H9 (cell line): ENCODE results near the gene STXBP6. TPM values are rescaled to one million over a fixed set of nuclear protein-coding genes. Genes with fewer than 3 reads are reported as not detected.

Source experiments
- DNase-seq: peaks from one replicate; pipeline ENCODE4 v3.0.0-alpha.2; 2017
- H2AFZ ChIP-seq: one replicate; pipeline ENCODE4 v1.6.1; 2013; ENCODE audit warnings: mild to moderate bottlenecking, low read length, control low read depth, moderate library complexity
- H2AK5ac ChIP-seq: 2 replicates; pipeline ENCODE4 v1.6.1; 2013; ENCODE audit warnings: low read length, control low read depth, mixed read lengths; ENCODE audit not compliant: insufficient read length
- H2BK120ac ChIP-seq: one replicate; pipeline ENCODE4 v1.6.1; 2013; ENCODE audit warnings: low read depth, mild to moderate bottlenecking, low read length, control low read depth, inconsistent platforms; ENCODE audit not compliant: poor library complexity, severe bottlenecking
- H2BK12ac ChIP-seq: 2 replicates; pipeline ENCODE4 v1.6.1; 2013; ENCODE audit warnings: low read length, control low read depth, mixed read lengths, low read depth; ENCODE audit not compliant: insufficient read length
- H2BK15ac ChIP-seq: 2 replicates; pipeline ENCODE4 v1.6.1; 2013; ENCODE audit warnings: low read depth, low read length, control low read depth
- H2BK20ac ChIP-seq: one replicate; pipeline ENCODE4 v1.6.1; 2013; ENCODE audit warnings: low read depth, mild to moderate bottlenecking, low read length, control low read depth, inconsistent platforms; ENCODE audit not compliant: poor library complexity, severe bottlenecking
- H2BK5ac ChIP-seq: 2 replicates; pipeline ENCODE4 v1.6.1; 2013; ENCODE audit warnings: low read length, control low read depth, mixed read lengths; ENCODE audit not compliant: insufficient read length
- H3K14ac ChIP-seq: 2 replicates; pipeline ENCODE4 v1.6.1; 2013; ENCODE audit warnings: low read length, control low read depth; ENCODE audit not compliant: insufficient read depth
- H3K18ac ChIP-seq: 2 replicates; pipeline ENCODE4 v1.6.1; 2013; ENCODE audit warnings: low read depth, mild to moderate bottlenecking, mixed read lengths, low read length, control low read depth; ENCODE audit not compliant: insufficient read length
- H3K23ac ChIP-seq: 2 replicates; pipeline ENCODE4 v1.6.1; 2013; ENCODE audit warnings: low read length, control low read depth, mixed read lengths, low read depth; ENCODE audit not compliant: insufficient read length
- H3K23me2 ChIP-seq: 2 replicates; pipeline ENCODE4 v1.6.1; 2013; ENCODE audit warnings: low read depth, mild to moderate bottlenecking, mixed read lengths, low read length, control low read depth; ENCODE audit not compliant: insufficient read length, poor library complexity, severe bottlenecking
- H3K27ac ChIP-seq: 2 replicates; pipeline ENCODE4 v1.5.1; 2013; ENCODE audit warnings: low read length, control low read depth, mixed read lengths, low read depth; ENCODE audit not compliant: insufficient read length
- H3K27me3 ChIP-seq: 2 replicates; pipeline ENCODE4 v1.6.1; 2013; ENCODE audit warnings: low read length, control low read depth, inconsistent platforms; ENCODE audit not compliant: insufficient read depth
- H3K4ac ChIP-seq: 2 replicates; pipeline ENCODE4 v1.6.1; 2013; ENCODE audit warnings: low read depth, mild to moderate bottlenecking, control low read depth, inconsistent platforms, low read length, moderate library complexity
- H3K4me1 ChIP-seq: 2 replicates; pipeline ENCODE4 v1.6.1; 2013; ENCODE audit warnings: low read length, control low read depth, inconsistent platforms; ENCODE audit not compliant: insufficient read depth
- H3K4me2 ChIP-seq: 2 replicates; pipeline ENCODE4 v1.6.1; 2013; ENCODE audit warnings: low read length, control low read depth, mixed read lengths; ENCODE audit not compliant: insufficient read length, insufficient read depth
- H3K56ac ChIP-seq: 2 replicates; pipeline ENCODE4 v1.6.1; 2013; ENCODE audit warnings: low read depth, mild to moderate bottlenecking, mixed read lengths, low read length, control low read depth; ENCODE audit not compliant: insufficient read length
- H3K79me1 ChIP-seq: 2 replicates; pipeline ENCODE4 v1.6.1; 2013; ENCODE audit warnings: low read depth, mild to moderate bottlenecking, moderate library complexity, low read length, control low read depth, inconsistent platforms; ENCODE audit not compliant: insufficient read depth, poor library complexity, severe bottlenecking
- H3K79me2 ChIP-seq: 2 replicates; pipeline ENCODE4 v1.6.1; 2013; ENCODE audit warnings: low read length, control low read depth, inconsistent platforms; ENCODE audit not compliant: insufficient read depth
- H3K9ac ChIP-seq: 2 replicates; pipeline ENCODE4 v1.6.1; 2013; ENCODE audit warnings: low read length, control low read depth, mixed read lengths; ENCODE audit not compliant: insufficient read length; ENCODE audit errors: extremely low read depth
- H3K9me3 ChIP-seq: one replicate; pipeline ENCODE4 v1.6.1; 2013; ENCODE audit warnings: low read depth, low read length, inconsistent platforms; ENCODE audit not compliant: control insufficient read depth
- H3T11ph ChIP-seq: one replicate; pipeline ENCODE4 v1.6.1; 2013; ENCODE audit warnings: mild to moderate bottlenecking, low read length, control low read depth, inconsistent platforms
- H4K20me1 ChIP-seq: one replicate; pipeline ENCODE4 v1.6.1; 2013; ENCODE audit not compliant: control insufficient read depth, insufficient read length, insufficient read depth
- H4K5ac ChIP-seq: 2 replicates; pipeline ENCODE4 v1.6.1; 2013; ENCODE audit warnings: low read depth, mild to moderate bottlenecking, mixed read lengths, low read length, control low read depth; ENCODE audit not compliant: insufficient read length
- H4K8ac ChIP-seq: replicated peaks from 2 replicates; pipeline ENCODE4 v1.6.1; 2013; ENCODE audit warnings: low read length, control low read depth, mixed read lengths, low read depth; ENCODE audit not compliant: insufficient read length
- H4K91ac ChIP-seq: 2 replicates; pipeline ENCODE4 v1.6.1; 2013; ENCODE audit warnings: low read depth, mild to moderate bottlenecking, moderate library complexity, mixed read lengths, low read length, control low read depth; ENCODE audit not compliant: insufficient read length
- H3K27ac Mint-ChIP-seq, 3 experiments: 2 replicates in 2 of 3; 3 replicates in 1 of 3; pipeline ENCODE4 v1.8.0; 2020 to 2021; ENCODE audit warnings: mixed read lengths in 3 of 3, mild to moderate bottlenecking in 1 of 3, moderate library complexity in 1 of 3
- H3K27me3 Mint-ChIP-seq: 2 replicates; pipeline ENCODE4 v1.8.0; 2021; ENCODE audit warnings: low read depth, mild to moderate bottlenecking, moderate library complexity, mixed read lengths
- H3K36me3 Mint-ChIP-seq, 3 experiments: 2 replicates in 2 of 3; 3 replicates in 1 of 3; pipeline ENCODE4 v1.8.0; 2020 to 2021; ENCODE audit warnings: low read depth in 3 of 3, mixed read lengths in 3 of 3; ENCODE audit not compliant: insufficient read depth in 1 of 3
- H3K4me1 Mint-ChIP-seq, 2 experiments: 2 replicates each; pipeline ENCODE4 v1.8.0; 2020; ENCODE audit warnings: mixed read lengths in 2 of 2
- H3K4me3 Mint-ChIP-seq, 2 experiments: 2 replicates in 1 of 2; 3 replicates in 1 of 2; pipeline ENCODE4 v1.8.0; 2020 to 2021; ENCODE audit warnings: mild to moderate bottlenecking in 2 of 2, mixed read lengths in 2 of 2, moderate library complexity in 1 of 2
- H3K9me3 Mint-ChIP-seq, 2 experiments: 2 replicates in 1 of 2; 3 replicates in 1 of 2; pipeline ENCODE4 v1.8.0; 2020; ENCODE audit warnings: mild to moderate bottlenecking in 2 of 2, mixed read lengths in 2 of 2, moderate library complexity in 1 of 2
- CTCF ChIP-seq: fragments of 200-600 bp; sonication (generic); conservative IDR thresholded peaks from 3 replicates; pipeline ENCODE4 v1.8.0; 2021; ENCODE audit warnings: antibody characterized with exemption, mild to moderate bottlenecking
- WGBS: extraction: QIAGEN DNeasy Blood & Tissue Kit; methylation state at CpG from one replicate; pipeline ENCODE4 v1.1.7; 2013; ENCODE audit warnings: missing lambda C conversion rate, low lambda C conversion rate, mixed read lengths; ENCODE audit not compliant: insufficient read length; ENCODE audit errors: extremely low coverage; 5-methylcytosine and 5-hydroxymethylcytosine counted together
- total RNA-seq: library from RNA; stranded (reverse); gene quantifications from 2 replicates; pipeline ENCODE4 v1.2.1, GENCODE V29; 2021

Gene STXBP6
- total RNA-seq, 1 experiment from 2014 or later: 3.6 TPM

GRCh38 chr14:24891987-24892496 lies 157.9 kb downstream of the STXBP6 start:
- H3K9me3 Mint-ChIP-seq: peaks cover 3 to 11% of the 10 kb centered on the region in 2 experiments; a peak in 3 of 5 replicates
- no peaks in the 10 kb centered on the region for H3K27me3 Mint-ChIP-seq
- H4K5ac ChIP-seq: no peak overlapping the region
- no peak overlapping the region for H3K4ac ChIP-seq
- H2AFZ ChIP-seq: no peak overlapping the region
- H3K23ac ChIP-seq: no peak overlapping the region
- no peaks in the 10 kb centered on the region for H3K79me1 ChIP-seq
- no peak for DNase-seq
- no peaks in the 10 kb centered on the region for H3K79me2 ChIP-seq
- H3K23me2 ChIP-seq: no peaks in the 10 kb centered on the region
- H3K4me2 ChIP-seq: no peak overlapping the region
- H3K27me3 ChIP-seq: no peaks in the 10 kb centered on the region
- peaks cover 6 to 11% of the 10 kb centered on the region in 2 experiments; a peak in 2 of 4 replicates for H3K4me1 Mint-ChIP-seq
- H4K20me1 ChIP-seq: no peaks in the 10 kb centered on the region
- no peak overlapping the region for H3K18ac ChIP-seq
- no peak overlapping the region for H2BK5ac ChIP-seq
- no peak overlapping the region for H2BK12ac ChIP-seq
- no peak overlapping the region for H3K4me3 Mint-ChIP-seq
- H3K4me1 ChIP-seq: no peaks in the 10 kb centered on the region
- no peak overlapping the region for H2BK20ac ChIP-seq
- H2AK5ac ChIP-seq: no peak overlapping the region
- no peak overlapping the region for H4K8ac ChIP-seq
- no peak overlapping the region for H4K91ac ChIP-seq
- H3K56ac ChIP-seq: no peak overlapping the region
- no peak overlapping the region for H3K27ac ChIP-seq
- H3K36me3 Mint-ChIP-seq: peaks cover 0 to 3% (median 0%) of the 10 kb centered on the region in 3 experiments; a peak in 2 of 7 replicates
- no peak overlapping the region for H3K14ac ChIP-seq
- no peak overlapping the region for H3K9ac ChIP-seq
- no peak for TF ChIP-seq CTCF
- WGBS: 100% methylated on average over 1 of the region's 1 CpG
- H3T11ph ChIP-seq: no peak overlapping the region
- H2BK15ac ChIP-seq: no peak overlapping the region
- no peaks in the 10 kb centered on the region for H3K9me3 ChIP-seq
- no peak overlapping the region for H2BK120ac ChIP-seq
- H3K27ac Mint-ChIP-seq: no peak overlapping the region
